ENCODE results near the gene ZNF277.

Gene ZNF277

DNA sequence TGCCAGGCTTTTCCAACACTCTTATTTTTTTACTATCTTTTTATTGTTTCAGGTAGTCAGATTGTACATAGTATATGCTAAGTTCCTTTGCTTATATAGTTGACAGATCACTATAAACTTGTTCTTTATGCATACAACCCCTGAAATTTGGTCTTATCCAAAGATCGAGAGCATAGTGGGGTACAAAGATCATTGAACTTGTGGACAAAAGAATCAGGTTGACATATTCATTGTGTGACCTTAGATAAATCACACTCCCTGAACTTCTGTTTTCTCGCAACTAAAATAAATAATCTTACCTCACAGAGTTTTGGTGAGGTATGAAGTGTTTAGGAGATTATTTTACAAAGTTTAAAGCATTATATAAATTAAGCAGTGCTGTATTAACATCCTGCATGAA is 22.1 kb downstream of the ZNF277 start:
- TF ChIP-seq, protein P1, sequence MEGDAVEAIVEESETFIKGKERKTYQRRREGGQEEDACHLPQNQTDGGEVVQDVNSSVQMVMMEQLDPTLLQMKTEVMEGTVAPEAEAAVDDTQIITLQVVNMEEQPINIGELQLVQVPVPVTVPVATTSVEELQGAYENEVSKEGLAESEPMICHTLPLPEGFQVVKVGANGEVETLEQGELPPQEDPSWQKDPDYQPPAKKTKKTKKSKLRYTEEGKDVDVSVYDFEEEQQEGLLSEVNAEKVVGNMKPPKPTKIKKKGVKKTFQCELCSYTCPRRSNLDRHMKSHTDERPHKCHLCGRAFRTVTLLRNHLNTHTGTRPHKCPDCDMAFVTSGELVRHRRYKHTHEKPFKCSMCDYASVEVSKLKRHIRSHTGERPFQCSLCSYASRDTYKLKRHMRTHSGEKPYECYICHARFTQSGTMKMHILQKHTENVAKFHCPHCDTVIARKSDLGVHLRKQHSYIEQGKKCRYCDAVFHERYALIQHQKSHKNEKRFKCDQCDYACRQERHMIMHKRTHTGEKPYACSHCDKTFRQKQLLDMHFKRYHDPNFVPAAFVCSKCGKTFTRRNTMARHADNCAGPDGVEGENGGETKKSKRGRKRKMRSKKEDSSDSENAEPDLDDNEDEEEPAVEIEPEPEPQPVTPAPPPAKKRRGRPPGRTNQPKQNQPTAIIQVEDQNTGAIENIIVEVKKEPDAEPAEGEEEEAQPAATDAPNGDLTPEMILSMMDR (IDR thresholded peaks at IDR 0.05): no peak

DNA sequence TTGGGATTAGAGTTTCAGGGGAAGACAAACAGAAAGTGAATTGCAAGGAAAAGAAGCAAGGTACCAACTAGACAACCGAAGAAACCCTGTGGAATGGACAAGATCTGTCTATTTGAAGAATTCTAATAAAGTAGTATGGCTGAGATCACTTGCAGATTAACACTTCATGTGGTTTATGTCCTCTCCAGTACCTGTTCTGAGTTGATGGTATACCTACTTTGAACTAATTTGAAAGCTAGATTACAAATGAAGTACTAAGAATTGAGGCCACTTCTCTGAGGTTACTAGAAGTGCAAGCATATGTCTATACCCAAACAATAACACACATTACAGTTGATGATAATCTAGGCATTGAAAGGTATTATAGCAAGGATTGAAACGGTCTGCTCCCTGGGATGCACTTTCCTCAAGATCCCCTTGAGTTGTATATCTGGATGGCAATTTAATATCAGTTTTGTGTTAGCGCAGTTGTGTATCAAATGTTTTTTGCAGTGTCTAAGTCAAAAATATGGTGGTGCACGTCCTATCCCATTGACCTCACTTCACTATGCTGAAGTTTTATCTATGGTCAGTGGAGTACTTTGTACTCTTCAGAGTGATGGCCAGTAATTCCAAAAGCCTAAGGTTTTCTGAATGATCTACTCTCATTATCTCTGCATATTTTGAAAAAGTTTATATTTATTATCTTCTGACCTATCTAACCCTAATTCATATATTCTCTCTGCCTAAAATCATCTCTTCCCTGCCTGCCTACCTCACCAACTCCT is 25.9 kb downstream of the ZNF277 start:
- TF ChIP-seq, protein P1 (IDR thresholded peaks at IDR 0.05): no peak

DNA sequence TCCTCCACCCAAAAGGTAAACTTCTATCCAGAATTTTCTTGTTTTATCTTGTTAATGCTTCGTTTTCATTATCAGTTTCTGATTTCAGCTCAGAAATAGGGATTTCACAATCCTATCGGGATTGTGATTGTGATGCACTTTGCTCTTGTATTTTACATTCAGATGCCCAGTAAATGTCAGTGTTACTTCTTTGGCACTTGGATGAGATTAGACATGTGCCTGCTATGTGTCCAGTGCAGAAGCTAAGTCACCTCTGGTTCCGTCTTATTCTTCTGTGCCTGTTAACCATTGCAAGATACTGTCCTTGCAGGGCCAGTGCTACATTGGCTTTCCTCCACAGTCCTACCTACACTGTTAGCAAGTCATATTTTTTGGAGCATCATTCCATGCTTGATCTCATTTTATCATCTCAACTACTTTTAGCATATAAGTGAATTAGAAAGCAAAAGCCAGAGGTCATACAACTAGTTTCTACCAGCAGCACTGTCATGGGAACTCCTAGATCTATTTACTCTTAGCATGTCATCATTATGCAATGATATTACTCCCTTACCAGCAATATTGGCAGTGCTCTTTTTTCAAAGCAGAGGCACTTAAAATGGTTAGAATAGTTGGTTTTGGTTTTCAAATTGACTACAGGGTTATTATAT is 26.7 kb downstream of the ZNF277 start:
- TF ChIP-seq, protein P1 (IDR thresholded peaks at IDR 0.05): no peak

DNA sequence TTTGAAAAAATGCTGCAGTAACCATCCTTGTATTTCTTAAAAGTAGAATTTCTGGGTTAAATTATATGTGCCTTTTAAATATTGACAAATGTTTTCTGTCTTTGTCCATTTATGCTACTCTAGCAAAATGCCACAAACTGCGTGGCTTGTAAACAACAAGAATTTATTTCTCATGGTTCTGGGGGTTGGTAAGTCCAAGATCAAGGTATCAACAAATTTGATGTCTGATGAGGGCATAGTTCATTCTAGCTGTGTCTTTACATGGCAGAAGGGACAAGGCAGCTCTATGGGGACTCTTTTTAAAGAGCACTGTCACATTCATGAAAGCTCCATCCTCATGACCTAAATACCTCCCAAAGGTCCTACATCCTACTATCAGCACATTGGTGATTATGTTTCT is 27.7 kb downstream of the ZNF277 start:
- TF ChIP-seq, protein P1 (IDR thresholded peaks at IDR 0.05): no peak

DNA sequence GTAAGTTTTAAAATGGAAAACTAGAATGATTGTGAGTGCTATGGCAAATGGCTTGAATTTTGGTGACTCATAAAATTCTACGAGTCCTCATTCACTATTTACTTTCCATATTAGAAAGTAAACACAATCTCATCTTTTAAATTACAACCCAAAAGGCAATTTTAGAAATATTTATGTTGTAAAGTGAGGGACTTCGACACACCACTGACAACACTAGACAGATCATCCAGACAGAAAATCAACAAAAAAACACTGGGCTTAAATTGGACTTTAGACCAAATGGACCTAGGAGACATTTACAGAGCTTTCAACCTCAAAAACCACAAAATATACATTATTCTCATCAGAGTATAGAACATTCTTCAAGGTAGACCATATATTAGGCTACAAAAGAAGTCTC is 30.1 kb downstream of the ZNF277 start:
- TF ChIP-seq, protein P1 (IDR thresholded peaks at IDR 0.05): no peak

DNA sequence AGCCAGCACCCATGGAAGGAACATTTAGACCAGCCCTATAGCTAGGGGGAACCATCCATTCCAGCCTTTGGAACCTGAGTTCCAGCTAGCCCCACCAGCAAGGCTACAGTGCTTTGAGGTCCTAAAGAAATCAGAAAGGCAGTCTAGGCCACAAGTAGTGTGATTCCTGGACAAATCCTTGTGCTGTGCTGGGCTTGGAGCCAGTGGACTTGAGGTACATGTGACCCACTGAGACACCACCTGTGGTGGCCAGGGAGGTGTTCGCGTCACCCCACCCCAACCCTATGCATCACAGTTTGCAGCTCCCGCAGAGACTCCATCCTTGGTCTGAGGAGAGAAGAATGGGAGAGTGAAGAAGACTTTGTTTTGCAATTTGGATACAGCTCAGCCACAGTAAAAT is 31.8 kb downstream of the ZNF277 start:
- TF ChIP-seq, protein P1 (IDR thresholded peaks at IDR 0.05): no peak

DNA sequence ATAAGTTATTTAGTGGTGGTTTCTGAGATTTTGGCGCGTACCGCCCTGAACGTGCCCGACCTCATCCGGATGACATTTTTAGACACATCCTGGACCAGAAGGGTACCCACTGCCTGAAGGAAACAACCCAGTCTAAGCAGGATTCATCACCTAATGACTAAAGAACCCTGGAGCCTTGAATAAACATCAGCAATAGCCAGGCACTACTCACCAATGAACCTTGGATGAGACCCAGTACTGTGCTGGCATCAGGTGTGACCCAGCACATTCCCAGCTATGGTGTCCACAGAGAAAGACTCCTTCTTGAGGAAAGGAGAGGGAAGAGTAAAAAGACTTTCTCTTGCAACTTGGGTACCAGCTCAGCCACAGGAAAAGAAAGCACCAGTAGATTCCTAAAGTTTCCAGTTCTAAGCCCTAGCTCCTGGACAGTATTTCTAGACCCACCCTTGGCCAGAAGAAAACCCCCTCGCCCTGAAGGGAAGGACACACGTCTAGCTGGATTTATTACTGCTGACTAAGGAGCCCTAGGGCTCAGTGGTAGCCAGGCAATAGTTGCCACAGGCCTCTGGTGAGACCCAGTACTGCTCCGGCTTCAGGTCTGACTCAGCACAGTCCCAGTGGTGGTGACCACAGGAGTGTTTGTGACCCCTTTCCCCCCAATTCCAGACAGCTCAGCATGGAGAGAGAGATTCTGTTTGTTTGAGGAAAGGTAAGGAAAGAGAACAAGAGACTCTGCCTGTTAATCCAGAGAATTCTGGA is 32.5 kb downstream of the ZNF277 start:
- TF ChIP-seq, protein P1 (IDR thresholded peaks at IDR 0.05): no peak
